Measurements from ENCODE around the gene SF3B3. TPM values are rescaled to one million over a fixed set of nuclear protein-coding genes. Genes with fewer than 3 reads are reported as not detected.

Gene SF3B3
- total and polyA plus RNA-seq, 10 of the 15 experiments (the other 5 are each of a cell fraction or from before 2014, with no cell fraction given) = 134 to 453 (median 215) TPM

DNA sequence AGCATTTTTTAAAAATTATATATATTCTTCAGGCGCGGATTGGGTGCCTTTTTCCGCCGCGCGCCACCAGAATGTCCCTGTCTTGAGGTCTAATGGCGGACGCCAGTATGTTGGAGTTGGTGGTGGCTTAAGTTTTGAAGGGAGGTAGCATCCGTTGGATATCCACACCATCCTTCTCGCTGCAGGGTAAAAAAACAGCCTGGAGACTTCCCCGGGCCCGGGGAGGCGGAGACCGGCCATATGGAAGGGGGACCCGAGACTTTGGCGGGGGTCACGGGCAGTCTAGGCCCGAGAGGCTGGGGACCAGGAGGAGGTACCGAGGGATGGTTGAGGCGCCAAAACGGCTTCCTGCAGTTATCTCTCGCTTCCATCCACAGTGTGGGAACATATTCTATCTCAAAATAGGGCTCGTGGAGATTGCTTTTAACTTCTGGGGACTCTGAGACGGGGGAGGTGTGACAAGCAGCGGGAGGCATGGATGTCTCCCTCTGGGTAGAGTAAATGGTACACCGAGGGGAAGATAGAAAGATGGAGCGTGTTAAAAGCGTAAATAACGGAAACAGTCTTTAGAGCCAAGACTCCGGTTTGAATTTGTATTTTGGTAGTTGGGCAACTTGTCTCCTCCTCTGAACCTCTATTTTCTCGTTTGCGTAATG lies at the start of gene SF3B3 (continued):
- TF ChIP-seq NFYB (IDR thresholded peaks at IDR 0.05; ENCODE audit: insufficient read depth, low read depth, low read length) (no peak), MLLT1 (IDR thresholded peaks at IDR 0.05) (peak; percentile 37), CHD4 (IDR thresholded peaks at IDR 0.05) (no peak), SIX5 (IDR thresholded peaks at IDR 0.05; ENCODE audit: low read depth, low read length, severe bottlenecking) (no peak), NR2C2 (IDR thresholded peaks at IDR 0.05; ENCODE audit: borderline replicate concordance, control insufficient read depth, insufficient read length, low read depth) (no peak), FOXM1 (IDR thresholded peaks at IDR 0.05; ENCODE audit: low read depth, low read length) (peak; percentile 90), ZNF384 (IDR thresholded peaks at IDR 0.05; ENCODE audit: borderline replicate concordance, low read depth, low read length) (no peak), ZNF207 (IDR thresholded peaks at IDR 0.05; ENCODE audit: borderline replicate concordance) (0 out of 2 replicates have a peak, but pooled peaks have one; percentile 58), LARP7 (IDR thresholded peaks at IDR 0.05) (peak; percentile 92), POLR2AphosphoS5 (IDR thresholded peaks at IDR 0.05; ENCODE audit: low read length) (peak; percentile 97), PAX5 (IDR thresholded peaks at IDR 0.05; ENCODE audit: borderline replicate concordance, low read depth, low read length) (no peak), SPI1 (IDR thresholded peaks at IDR 0.05; ENCODE audit: borderline replicate concordance, insufficient read depth, low read depth, low read length) (no peak), ZBTB40 (IDR thresholded peaks at IDR 0.05; ENCODE audit: borderline replicate concordance) (peak; percentile 68; the same call in 1 of the 2 replicates), BHLHE40 (IDR thresholded peaks at IDR 0.05; ENCODE audit: borderline replicate concordance in 1 of 2, low read depth in 2 of 2, low read length in 1 of 2) (peak in 1 of 2 experiments; percentile 59; a peak in 1 of 4 replicates), ZBTB4 (CRISPR knock-in tag; IDR thresholded peaks at IDR 0.05) (no peak)
- TF ChIP-seq, protein P1, sequence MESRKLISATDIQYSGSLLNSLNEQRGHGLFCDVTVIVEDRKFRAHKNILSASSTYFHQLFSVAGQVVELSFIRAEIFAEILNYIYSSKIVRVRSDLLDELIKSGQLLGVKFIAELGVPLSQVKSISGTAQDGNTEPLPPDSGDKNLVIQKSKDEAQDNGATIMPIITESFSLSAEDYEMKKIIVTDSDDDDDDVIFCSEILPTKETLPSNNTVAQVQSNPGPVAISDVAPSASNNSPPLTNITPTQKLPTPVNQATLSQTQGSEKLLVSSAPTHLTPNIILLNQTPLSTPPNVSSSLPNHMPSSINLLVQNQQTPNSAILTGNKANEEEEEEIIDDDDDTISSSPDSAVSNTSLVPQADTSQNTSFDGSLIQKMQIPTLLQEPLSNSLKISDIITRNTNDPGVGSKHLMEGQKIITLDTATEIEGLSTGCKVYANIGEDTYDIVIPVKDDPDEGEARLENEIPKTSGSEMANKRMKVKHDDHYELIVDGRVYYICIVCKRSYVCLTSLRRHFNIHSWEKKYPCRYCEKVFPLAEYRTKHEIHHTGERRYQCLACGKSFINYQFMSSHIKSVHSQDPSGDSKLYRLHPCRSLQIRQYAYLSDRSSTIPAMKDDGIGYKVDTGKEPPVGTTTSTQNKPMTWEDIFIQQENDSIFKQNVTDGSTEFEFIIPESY (IDR thresholded peaks at IDR 0.05) = no peak

Data from GM12878 (cell line).